ENCODE measurements around the gene PXMP4. TPM values are rescaled to one million over a fixed set of nuclear protein-coding genes. Genes with fewer than 3 reads are reported as not detected.

Gene PXMP4
- total and polyA plus RNA-seq, 2 of the 4 experiments (the other 2 are of a cell fraction), result 3.6 to 7.1 TPM

DNA sequence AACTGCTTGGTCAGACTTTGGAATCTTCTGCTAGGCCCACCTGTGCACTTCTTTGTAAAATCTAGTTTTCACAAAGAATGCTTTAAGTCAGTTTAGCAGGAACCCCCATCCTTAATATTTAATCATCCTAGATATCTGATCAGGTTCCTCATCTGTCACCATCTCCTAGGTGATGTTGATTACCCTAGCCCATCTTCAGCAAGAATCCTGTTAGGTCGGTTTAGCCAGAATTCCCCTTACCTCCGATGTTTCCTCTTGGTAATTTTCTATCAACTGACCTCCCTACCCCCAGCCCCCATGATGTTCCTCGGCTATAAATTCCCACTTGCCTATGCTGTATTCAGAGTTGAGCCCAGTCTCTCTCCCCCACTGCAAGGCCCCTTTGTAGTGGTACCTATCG lies 9.0 kb upstream of the PXMP4 start:
- no peak overlapping the region for H2BK120ac ChIP-seq (ENCODE audit: low read depth, low read length)
- H3K14ac ChIP-seq (replicated peaks; ENCODE audit: low read depth, low read length), result no peak overlapping the region
- no peak overlapping the region for H3K56ac ChIP-seq (ENCODE audit: extremely low read depth, insufficient read depth, low read length)
- H4K8ac ChIP-seq (ENCODE audit: low read depth in 2 of 2, low read length in 2 of 2), result no peak overlapping the region
- no peaks in the 10 kb centered on the region for H3K36me3 ChIP-seq (ENCODE audit: control insufficient read depth, insufficient read depth, low read length)
- ChIA-PET POLR2A (ENCODE audit: unreplicated experiment) (no interaction called here), CTCF (no interaction called here)
- H3K4me3 ChIP-seq (ENCODE audit: insufficient read depth, low read depth, low read length), result no peak overlapping the region
- peaks cover 7% of the 10 kb centered on the region; the same call in 1 of the 2 replicates for H3K9me1 ChIP-seq (ENCODE audit: insufficient read depth, low read length)
- TF ChIP-seq, protein P1, sequence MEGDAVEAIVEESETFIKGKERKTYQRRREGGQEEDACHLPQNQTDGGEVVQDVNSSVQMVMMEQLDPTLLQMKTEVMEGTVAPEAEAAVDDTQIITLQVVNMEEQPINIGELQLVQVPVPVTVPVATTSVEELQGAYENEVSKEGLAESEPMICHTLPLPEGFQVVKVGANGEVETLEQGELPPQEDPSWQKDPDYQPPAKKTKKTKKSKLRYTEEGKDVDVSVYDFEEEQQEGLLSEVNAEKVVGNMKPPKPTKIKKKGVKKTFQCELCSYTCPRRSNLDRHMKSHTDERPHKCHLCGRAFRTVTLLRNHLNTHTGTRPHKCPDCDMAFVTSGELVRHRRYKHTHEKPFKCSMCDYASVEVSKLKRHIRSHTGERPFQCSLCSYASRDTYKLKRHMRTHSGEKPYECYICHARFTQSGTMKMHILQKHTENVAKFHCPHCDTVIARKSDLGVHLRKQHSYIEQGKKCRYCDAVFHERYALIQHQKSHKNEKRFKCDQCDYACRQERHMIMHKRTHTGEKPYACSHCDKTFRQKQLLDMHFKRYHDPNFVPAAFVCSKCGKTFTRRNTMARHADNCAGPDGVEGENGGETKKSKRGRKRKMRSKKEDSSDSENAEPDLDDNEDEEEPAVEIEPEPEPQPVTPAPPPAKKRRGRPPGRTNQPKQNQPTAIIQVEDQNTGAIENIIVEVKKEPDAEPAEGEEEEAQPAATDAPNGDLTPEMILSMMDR (conservative IDR thresholded peaks at IDR 0.05; ENCODE audit: low read depth, low read length), result no peak
- no peak for TF ChIP-seq CHD1 (IDR thresholded peaks at IDR 0.05; ENCODE audit: low read depth, low read length)
- no peak for TF ChIP-seq MAZ (IDR thresholded peaks at IDR 0.05; ENCODE audit: borderline replicate concordance, low read depth, low read length)
- TF ChIP-seq RAD21 (IDR thresholded peaks at IDR 0.05; ENCODE audit: low read length), result no peak
- no peak for TF ChIP-seq SMC3 (IDR thresholded peaks at IDR 0.05; ENCODE audit: low read depth, low read length)
- no peak for TF ChIP-seq RFX5 (IDR thresholded peaks at IDR 0.05; ENCODE audit: low read depth, low read length)
- TF ChIP-seq, protein P2, sequence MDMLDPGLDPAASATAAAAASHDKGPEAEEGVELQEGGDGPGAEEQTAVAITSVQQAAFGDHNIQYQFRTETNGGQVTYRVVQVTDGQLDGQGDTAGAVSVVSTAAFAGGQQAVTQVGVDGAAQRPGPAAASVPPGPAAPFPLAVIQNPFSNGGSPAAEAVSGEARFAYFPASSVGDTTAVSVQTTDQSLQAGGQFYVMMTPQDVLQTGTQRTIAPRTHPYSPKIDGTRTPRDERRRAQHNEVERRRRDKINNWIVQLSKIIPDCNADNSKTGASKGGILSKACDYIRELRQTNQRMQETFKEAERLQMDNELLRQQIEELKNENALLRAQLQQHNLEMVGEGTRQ (IDR thresholded peaks at IDR 0.05; ENCODE audit: low read depth, low read length), result no peak
- no peak for TF ChIP-seq POLR2A (IDR thresholded peaks at IDR 0.05; ENCODE audit: low read depth, low read length)
- TF ChIP-seq RCOR1 (IDR thresholded peaks at IDR 0.05; ENCODE audit: insufficient replicate concordance, low read length), result no peak
- TF ChIP-seq FOS (IDR thresholded peaks at IDR 0.05; ENCODE audit: low read depth, low read length), result no peak
- TF ChIP-seq MAFK (IDR thresholded peaks at IDR 0.05; ENCODE audit: low read depth, low read length), result no peak
- no peak for TF ChIP-seq CEBPB (IDR thresholded peaks at IDR 0.05; ENCODE audit: low read depth, low read length)
- no peak for TF ChIP-seq NFE2L2 (IDR thresholded peaks at IDR 0.05; ENCODE audit: low read depth, low read length)
- no peak for TF ChIP-seq BHLHE40 (IDR thresholded peaks at IDR 0.05; ENCODE audit: low read depth, low read length)
- TF ChIP-seq, protein P3, sequence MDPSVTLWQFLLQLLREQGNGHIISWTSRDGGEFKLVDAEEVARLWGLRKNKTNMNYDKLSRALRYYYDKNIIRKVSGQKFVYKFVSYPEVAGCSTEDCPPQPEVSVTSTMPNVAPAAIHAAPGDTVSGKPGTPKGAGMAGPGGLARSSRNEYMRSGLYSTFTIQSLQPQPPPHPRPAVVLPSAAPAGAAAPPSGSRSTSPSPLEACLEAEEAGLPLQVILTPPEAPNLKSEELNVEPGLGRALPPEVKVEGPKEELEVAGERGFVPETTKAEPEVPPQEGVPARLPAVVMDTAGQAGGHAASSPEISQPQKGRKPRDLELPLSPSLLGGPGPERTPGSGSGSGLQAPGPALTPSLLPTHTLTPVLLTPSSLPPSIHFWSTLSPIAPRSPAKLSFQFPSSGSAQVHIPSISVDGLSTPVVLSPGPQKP (IDR thresholded peaks at IDR 0.05; ENCODE audit: borderline replicate concordance, low read depth, low read length), result no peak
- no peak for TF ChIP-seq MXI1 (IDR thresholded peaks at IDR 0.05; ENCODE audit: borderline replicate concordance, low read depth, low read length)
- no peak overlapping the region for H2AFZ ChIP-seq (replicated peaks; ENCODE audit: low read length, poor library complexity)
- H3K23ac ChIP-seq (ENCODE audit: low read depth, low read length), result no peak overlapping the region
- H4K5ac ChIP-seq (ENCODE audit: low read depth, low read length), result no peak overlapping the region
- no peak overlapping the region for H3K27ac ChIP-seq (ENCODE audit: insufficient read depth, low read length)
- no peak overlapping the region for H2AK5ac ChIP-seq (ENCODE audit: low read depth, low read length)
- H3K4me2 ChIP-seq (ENCODE audit: low read depth, low read length), result no peak overlapping the region
- intact Hi-C loops (cut with micrococcal nuclease), result no loop called here
- peaks cover 13% of the 10 kb centered on the region for H3K4me1 ChIP-seq (ENCODE audit: control insufficient read depth, insufficient read depth, low read length)
- DNase-seq, result no peak
- H3K27me3 ChIP-seq (ENCODE audit: control insufficient read depth, insufficient read depth, low read length), result no peaks in the 10 kb centered on the region; the same call in 1 of the 2 replicates
- dilution Hi-C loops (cut with HindIII; ENCODE audit: low sequenced_read_pairs, unreplicated experiment), result no loop called here
- no peaks in the 10 kb centered on the region for H4K20me1 ChIP-seq (ENCODE audit: insufficient read depth, low read length)
- H3K18ac ChIP-seq (ENCODE audit: low read depth, low read length), result no peak overlapping the region
- no peak overlapping the region for H3K4ac ChIP-seq (ENCODE audit: low read depth, low read length)
- no peak overlapping the region for H4K91ac ChIP-seq (ENCODE audit: insufficient read depth, low read depth, low read length)
- no peak overlapping the region for H2AK9ac ChIP-seq (replicated peaks; ENCODE audit: low read depth, low read length, poor library complexity)
- no peak for ATAC-seq (ENCODE audit: low read depth)
- H2BK20ac ChIP-seq (ENCODE audit: low read depth, low read length), result no peak overlapping the region
- H3K79me1 ChIP-seq (ENCODE audit: low read depth in 1 of 2, low read length in 2 of 2), result peaks cover 6 to 18% of the 10 kb centered on the region in 2 experiments; a peak in 3 of 4 replicates
- no peak overlapping the region for H2BK15ac ChIP-seq (ENCODE audit: low read depth, low read length)
- no peak overlapping the region for H2BK5ac ChIP-seq (ENCODE audit: low read depth, low read length, poor library complexity, severe bottlenecking)
- in situ Hi-C loops (cut with MboI; ENCODE audit: low sequenced_read_pairs), result no loop called here
- H3K9ac ChIP-seq (ENCODE audit: low read depth, low read length), result no peak overlapping the region
- no TSS peak for BruUV-seq (replicated peaks)
- no peaks in the 10 kb centered on the region for H3K9me3 ChIP-seq (ENCODE audit: control insufficient read depth, insufficient read depth, low read length)
- WGBS, 2 experiments (ENCODE audit: extremely low coverage in 2 of 2, insufficient read length in 1 of 2), result no CpG with 5 or more reads among the region's 4 CpGs
